Left forelimb (tissue), 1 donor: ENCODE measurements around the gene GLOD4.
"Not testable (repeated sequence)": the region's sequence is repeated elsewhere in the genome, so short reads cannot be mapped to it uniquely, and the experiment has no call there.

Experiments
- DNase-seq: peaks from one replicate; pipeline ENCODE4 v3.0.0-alpha.2; 2018; ENCODE audit warnings: low spot score

Gene GLOD4, protein sequence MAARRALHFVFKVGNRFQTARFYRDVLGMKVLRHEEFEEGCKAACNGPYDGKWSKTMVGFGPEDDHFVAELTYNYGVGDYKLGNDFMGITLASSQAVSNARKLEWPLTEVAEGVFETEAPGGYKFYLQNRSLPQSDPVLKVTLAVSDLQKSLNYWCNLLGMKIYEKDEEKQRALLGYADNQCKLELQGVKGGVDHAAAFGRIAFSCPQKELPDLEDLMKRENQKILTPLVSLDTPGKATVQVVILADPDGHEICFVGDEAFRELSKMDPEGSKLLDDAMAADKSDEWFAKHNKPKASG

DNA sequence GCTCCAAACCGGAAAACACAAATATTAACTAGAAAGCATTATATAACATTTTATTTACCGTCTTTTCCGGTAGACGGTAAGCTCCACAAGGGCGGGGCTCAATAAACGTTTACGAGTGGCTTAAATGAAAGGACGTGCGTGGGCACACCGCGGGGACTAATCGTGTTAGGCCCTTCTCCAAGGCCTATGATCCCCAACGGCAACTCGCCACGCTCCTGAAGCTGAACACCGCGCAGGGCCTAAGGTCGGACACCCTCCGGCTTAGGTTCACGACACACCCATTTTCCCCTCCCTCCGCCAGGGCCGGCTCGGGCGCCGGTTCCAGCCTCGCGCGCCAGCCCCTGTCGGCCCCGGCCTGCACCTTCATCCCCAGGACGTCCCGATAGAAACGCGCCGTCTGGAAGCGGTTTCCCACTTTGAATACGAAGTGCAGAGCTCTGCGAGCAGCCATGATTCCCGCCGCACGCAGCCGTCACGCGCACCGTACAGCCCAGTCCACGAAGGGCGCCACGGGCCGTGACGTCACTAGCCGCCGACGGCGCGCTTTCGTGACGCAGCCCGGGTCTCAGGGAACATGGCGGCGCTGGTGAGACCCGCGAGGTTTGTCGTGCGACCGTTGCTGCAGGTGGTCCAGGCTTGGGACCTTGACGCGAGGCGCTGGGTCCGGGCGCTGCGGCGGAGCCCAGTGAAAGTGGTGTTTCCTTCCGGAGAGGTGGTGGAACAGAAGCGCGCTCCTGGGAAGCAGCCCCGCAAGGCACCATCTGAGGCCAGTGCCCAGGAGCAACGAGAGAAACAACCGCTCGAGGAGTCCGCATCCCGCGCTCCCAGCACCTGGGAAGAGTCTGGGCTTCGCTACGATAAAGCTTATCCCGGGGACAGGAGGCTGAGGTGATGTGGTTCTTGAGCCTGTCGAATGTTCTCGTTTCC is at the start of gene GLOD4, which contains the start of gene MRM3:
Gene GLOD4, minus strand, starts transcription at position 476 of the 927 bp plus-strand sequence. Its CDS starts 25 bp downstream, at position 451.
Gene MRM3, plus strand, starts transcription at position 549 of the 927 bp plus-strand sequence. Its CDS starts 26 bp downstream, at position 575.
- DNase-seq = peak; percentile 99

DNA sequence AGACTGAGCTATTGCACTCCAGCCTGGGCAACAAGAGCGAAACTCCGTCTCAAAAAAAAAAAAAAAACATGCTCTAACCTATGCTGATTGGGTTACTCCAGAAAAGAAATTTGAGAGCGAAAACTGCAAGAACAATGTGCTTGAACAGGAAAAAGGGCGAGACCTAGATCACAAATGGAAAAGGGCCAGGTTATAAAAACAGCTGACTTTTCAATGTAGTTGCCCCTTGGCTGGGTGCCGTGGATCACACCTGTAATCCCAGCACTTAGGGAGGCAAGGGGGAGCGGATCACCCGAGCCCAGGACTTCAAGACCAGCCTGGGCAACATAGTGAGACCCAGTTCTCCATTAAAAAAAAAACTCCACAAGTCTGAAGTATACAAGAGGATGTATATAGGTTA is 48.9 kb upstream of the GLOD4 start:
- DNase-seq = no peak

GRCh38 chr17:830381-830780 is 48.3 kb upstream of the GLOD4 start:
- no peak for DNase-seq

- not testable (repeated sequence) for DNase-seq
Observed at GRCh38 chr17:829614-830013, 47.5 kb upstream of the GLOD4 start.

DNA sequence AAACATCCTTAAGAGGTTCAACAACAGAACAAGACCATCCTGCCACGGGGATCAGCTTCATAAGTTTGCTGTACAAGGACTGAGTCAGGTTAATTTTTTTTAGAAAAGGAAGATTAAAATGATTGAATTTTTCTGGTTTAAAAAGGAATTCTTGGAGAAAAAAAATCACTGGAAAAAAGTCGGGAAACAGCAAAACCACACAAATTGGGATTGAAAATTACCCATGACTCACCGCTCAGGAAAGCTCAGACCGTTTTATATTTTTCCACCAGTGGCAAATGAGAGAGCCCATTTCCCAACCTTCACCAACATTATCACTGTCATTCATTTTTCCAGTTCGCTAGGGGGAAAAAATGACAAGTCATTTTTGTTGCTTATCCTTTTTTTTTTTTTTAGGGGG is 46.7 kb upstream of the GLOD4 start:
- DNase-seq = no peak

GRCh38 chr17:826778-827177 is 44.7 kb upstream of the GLOD4 start:
- DNase-seq = no peak

- DNase-seq = no peak
Observed at GRCh38 chr17:825216-825615, 43.1 kb upstream of the GLOD4 start.

DNA sequence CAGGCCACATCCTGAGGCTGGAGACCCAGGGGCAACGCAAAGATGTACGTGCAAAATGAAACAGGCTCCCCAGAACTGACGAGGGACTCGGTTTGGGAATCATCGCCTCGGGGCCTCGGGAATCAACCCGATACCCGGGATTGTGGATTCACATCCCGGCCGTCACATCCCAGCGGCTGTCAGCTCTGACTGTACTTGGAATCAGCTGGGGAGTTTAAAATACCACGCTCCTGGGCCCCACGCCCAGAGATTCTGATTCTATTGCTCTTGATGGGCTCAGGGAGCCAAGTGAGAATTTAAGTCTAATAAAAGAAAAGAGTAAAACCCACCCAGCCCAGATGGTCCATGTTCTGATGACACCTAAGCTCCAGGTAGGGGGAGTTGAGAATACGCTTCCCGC is 42.3 kb upstream of the GLOD4 start:
- DNase-seq = no peak

DNA sequence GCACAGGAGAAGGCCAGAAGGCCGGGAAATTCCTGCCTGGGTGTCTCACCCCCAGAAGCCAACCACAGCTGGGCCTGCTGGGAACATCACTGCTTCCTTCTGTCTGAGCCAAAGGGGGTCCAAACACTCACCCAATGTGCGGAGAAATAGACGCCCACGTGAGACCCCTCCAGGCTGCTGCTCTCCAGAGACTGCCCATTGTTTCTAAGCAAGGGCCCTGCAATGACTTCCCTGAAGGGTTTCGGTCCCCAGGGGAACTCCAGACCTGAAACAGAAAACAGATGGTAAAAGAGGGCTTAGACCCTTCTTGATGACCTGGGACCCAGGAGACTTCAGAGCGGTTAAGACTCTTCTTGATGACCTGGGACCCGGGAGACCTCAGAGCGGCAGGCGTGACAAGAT is 41.4 kb upstream of the GLOD4 start:
- DNase-seq = no peak

DNA sequence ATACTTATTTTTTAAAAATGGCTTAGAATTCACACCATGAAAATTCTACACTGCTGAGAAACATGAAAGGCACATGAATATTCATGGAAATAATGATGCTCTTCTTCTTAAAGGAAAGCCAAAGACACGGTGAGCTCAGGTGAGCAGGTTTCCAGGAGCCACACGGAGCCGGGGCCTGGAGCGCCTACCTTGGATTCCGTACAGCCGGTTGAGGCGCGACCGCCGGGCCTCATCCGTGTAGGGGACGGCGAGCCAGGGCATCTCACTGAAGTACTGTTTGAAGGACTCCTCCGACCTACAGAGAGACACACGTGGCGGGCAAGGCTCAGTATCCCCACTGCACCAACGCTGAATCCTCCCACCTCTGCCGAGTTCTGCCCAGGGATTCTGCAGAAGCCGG is 37.2 kb upstream of the GLOD4 start:
- DNase-seq = no peak

DNA sequence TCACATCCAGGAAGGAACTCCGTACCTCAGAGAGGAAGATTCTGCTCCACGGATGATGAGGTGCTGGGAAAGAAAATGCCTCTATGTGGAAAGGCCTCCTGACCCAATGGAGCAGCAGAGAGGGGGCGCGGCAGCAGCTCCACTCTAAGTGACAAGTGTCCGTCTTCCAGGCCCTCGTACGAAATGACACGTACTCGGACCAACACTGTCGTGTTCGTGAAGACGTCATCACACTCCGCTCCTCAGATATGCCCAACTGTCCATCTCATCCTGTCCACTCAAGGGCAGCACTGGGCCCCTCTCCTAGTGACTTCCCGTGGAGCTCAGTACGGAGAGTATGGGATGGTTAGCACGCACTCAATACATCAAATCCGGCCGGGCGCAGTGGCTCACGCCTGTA is 32.3 kb upstream of the GLOD4 start:
- no peak for DNase-seq

- no peak for DNase-seq
Observed at GRCh38 chr17:812638-813204, 30.6 kb upstream of the GLOD4 start.

DNA sequence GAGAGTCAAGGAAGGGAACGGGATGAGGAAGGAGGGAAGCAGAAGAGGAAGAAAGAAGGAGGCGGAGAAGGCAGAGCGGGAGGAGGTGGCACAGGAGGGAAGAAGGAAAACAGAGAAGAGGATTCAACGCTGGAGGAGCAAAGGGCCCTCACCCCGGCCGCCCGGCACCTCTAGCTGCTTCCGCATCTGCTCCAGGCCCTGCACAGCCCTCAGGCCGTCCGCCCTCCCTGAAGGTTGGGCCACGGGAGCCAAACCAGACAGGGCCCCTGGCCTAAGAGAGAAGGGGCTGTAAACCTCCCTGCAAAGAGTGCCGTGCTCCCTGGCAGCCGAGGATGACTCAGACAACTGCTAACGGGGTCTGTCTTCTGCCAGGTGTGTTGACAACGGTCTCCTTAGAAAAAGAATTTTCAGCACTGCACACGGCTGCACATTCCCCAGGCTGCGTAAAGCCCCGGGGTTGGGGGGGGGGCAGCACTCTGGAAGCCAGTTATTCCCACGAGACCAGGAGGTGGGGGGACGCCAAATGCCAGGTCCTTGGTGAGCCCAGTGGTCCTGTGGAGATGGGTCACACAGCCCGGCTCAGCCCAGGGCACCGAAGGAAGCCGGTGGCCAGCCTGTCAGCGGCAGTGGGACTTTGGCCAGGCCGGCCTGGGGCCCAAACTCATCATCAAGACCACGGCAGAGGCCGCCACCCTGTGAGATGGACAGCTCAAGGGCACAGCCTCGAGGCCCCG is 29.1 kb upstream of the GLOD4 start:
- DNase-seq = no peak

DNA sequence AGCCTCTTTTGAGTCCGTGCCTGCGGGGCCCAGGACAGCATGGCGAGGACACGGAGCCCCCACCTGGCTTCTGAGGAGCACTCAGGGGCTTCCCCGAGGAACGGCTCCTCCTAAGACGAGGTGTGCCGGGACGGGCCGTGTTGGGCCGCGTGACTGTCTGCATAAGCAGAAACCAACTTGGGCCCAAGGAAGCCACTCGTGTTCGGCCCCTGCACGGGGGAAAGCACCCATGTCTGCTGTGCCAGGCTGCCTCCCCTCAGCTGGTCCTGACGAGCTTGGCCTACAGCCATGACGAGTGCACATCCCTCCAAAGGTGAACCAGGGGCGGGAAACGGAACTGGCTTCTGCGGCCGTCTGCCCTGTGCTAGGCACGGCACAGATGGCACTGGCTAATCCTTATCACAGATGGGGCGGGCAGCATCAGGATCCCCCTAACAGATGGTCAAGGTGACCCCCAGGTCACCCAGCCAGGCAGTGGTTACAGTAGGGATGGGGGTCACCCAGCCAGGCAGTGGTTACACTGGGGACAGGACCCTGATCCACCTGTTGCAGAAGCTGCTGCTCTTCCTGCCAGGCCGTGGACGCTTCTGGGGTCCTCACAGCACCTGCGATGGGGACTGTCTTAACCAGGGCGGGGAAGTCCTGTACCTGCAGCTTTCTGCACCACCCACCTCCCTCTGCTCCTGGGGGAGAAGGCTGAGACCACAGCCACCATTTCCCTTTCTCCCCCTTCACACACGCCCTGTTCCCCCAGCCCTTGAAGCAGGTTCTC is 25.6 kb upstream of the GLOD4 start:
- no peak for DNase-seq

- no peak for DNase-seq
Observed at GRCh38 chr17:806781-807522, 24.9 kb upstream of the GLOD4 start.

DNA sequence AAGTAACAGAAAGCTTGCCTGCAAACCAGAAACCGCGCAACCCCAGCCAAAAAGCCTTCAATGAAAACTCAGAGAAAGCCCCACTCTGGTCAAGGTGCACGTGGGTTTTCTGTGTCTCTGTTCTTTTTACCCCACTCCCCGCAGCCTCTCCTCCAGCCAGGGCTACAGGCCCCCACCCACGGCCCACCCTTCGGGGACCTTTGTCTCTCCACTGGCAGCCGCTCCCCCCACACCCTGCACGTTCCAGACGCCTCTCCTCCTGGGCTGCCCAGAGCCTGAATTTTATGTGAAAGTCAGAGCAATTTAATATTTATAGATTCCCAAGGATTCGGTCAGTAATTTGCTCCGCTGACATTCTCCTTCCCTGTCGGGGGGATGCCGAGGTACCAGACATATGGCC is 24.3 kb upstream of the GLOD4 start:
- DNase-seq = no peak

DNA sequence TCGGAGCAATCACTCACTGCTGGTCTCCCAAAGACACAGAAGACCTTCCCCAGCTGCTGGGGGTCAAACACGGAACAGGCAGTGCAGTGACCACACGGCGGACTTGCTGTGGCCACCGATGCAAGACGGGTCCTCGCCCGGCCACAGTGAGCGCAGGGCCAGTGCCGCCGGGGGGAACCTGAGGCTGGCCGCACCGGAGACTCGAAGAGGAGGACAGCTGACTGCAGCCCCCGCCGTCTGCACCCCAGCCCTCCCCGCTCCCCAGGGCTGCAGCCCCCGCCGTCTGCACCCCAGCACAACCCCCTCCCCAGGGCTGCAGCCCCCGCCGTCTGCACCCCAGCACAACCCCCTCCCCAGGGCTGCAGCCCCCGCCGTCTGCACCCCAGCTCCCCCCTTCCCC is 23.8 kb upstream of the GLOD4 start:
- not testable (repeated sequence) for DNase-seq

DNA sequence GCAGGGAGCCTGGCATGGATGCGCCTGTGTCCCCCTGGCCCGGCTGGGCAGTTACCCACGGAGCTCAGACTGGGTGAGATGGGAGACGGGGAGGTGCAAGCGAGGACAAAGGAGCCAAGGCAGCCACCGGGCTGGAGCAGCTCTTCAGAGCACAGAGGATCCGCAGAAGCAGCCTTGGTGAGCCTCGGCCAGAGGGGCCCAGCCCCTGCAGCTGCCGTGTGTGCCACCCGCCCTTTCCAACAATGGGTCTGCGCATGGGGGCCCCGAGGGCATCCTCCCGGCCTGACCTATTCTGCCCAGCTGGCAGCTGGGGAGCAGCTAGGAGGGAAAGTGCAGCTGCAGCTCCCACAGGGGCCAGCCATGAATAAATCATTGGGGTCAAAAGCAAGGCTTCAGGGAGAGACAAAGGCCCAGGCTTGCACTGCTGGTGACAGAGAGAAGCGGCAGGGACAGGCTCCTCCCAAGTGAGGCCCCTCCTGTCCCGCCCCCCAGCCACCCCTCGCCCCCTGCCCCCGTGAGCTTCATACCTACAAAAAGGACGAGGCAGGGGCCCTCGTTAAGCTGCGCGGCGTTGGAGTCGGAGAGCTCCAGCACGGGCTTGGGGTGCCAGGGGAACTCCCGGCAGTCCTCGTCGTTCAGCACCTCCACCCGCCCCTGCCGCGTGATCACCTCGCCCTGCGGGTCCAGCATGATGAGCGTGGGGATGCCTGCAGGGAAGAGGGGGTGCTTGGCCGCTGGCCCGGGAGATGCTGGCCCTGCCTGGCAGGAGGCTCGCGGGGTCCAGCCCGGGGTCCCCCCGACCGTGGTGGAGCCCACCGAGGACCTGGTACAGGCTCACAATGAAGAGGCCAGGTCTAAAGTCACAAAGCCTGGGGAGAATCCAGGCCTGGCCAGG is 22.7 kb upstream of the GLOD4 start:
- no peak for DNase-seq
